K562 (cell line): ENCODE measurements around the gene B4GALT5. TPM values are rescaled to one million over a fixed set of nuclear protein-coding genes. Genes with fewer than 3 reads are reported as not detected.
A peak's percentile ranks its signal among the peaks of the same experiment; 100 is the strongest.

Experiments used
- ARNT ChIP-seq, 2 experiments: fragments of 450-650 bp; IDR thresholded peaks; 2 replicates each; pipeline ENCODE4 v1.6.1; 2016; ENCODE audit warnings: mild to moderate bottlenecking in 1 of 2
- ETV1 ChIP-seq: fragments of 450-650 bp; conservative IDR thresholded peaks from 2 replicates; pipeline ENCODE4 v1.6.1; 2016; ENCODE audit warnings: missing genetic modification characterization, control low read depth, low read depth, missing compliant biosample characterization
- HDAC2 ChIP-seq: fragments of 450-650 bp; IDR thresholded peaks from 2 replicates; pipeline ENCODE4 v1.6.1; 2016; ENCODE audit warnings: mild to moderate bottlenecking
- HMG20A ChIP-seq: fragments of 450-650 bp; formaldehyde crosslinking; conservative IDR thresholded peaks from 2 replicates; pipeline ENCODE4 v1.4.0; 2020; ENCODE audit warnings: mild to moderate bottlenecking, mixed read lengths
- MCM7 ChIP-seq, 2 experiments: fragments of 450-650 bp; IDR thresholded peaks; 2 replicates each; pipeline ENCODE4 v1.6.1; 2016 to 2018
- NELFE ChIP-seq: IDR thresholded peaks from 2 replicates; pipeline ENCODE4 v1.6.1; 2011; ENCODE audit warnings: mild to moderate bottlenecking; ENCODE audit not compliant: insufficient read depth, insufficient read length
- NR2C1 ChIP-seq, 2 experiments: fragments of 450-650 bp; IDR thresholded peaks; 2 replicates each; pipeline ENCODE4 v1.6.1; 2017; ENCODE audit warnings: mild to moderate bottlenecking in 2 of 2, antibody characterized with exemption in 1 of 2, inconsistent platforms in 1 of 2, missing compliant biosample characterization in 1 of 2, missing genetic modification characterization in 1 of 2
- PCBP1 ChIP-seq: fragments of 200-400 bp; formaldehyde crosslinking; IDR thresholded peaks from 2 replicates; pipeline ENCODE4 v1.6.1; 2018; ENCODE audit warnings: mild to moderate bottlenecking, low read depth, low read length; ENCODE audit not compliant: poor library complexity, severe bottlenecking
- PCBP2 ChIP-seq: fragments of 200-400 bp; formaldehyde crosslinking; IDR thresholded peaks from 2 replicates; pipeline ENCODE4 v1.6.1; 2018; ENCODE audit warnings: low read length, low read depth, mild to moderate bottlenecking, moderate library complexity; ENCODE audit not compliant: poor library complexity, severe bottlenecking
- ZNF133 ChIP-seq: fragments of 250-450 bp; sonication (Bioruptor Pico); IDR thresholded peaks from 2 replicates; pipeline ENCODE4 v1.4.0; 2020; ENCODE audit warnings: mild to moderate bottlenecking
- ZNF134 ChIP-seq: fragments of 250-450 bp; sonication (Bioruptor Pico); conservative IDR thresholded peaks from 2 replicates; pipeline ENCODE4 v1.4.0; 2020
- ZNF57 ChIP-seq: fragments of 450-650 bp; formaldehyde crosslinking; IDR thresholded peaks from 2 replicates; pipeline ENCODE4 v1.4.0; 2020; ENCODE audit warnings: mild to moderate bottlenecking, moderate library complexity
- ZNF584 ChIP-seq: fragments of 200-800 bp; sonication (Bioruptor generic); IDR thresholded peaks from 2 replicates; pipeline ENCODE4 v1.6.1; 2016; ENCODE audit warnings: low read depth, mild to moderate bottlenecking, missing genetic modification characterization, missing compliant biosample characterization
- ZNF699 ChIP-seq: fragments of 250-450 bp; sonication (Bioruptor Pico); IDR thresholded peaks from 2 replicates; pipeline ENCODE4 v1.8.0; 2021; ENCODE audit warnings: mild to moderate bottlenecking, moderate library complexity; ENCODE audit not compliant: insufficient replicate concordance
- ZNF77 ChIP-seq: fragments of 250-450 bp; sonication (Bioruptor Pico); IDR thresholded peaks from 2 replicates; pipeline ENCODE4 v1.5.0; 2020
- polyA plus RNA-seq, 8 experiments: library from polyadenylated mRNA; depleted of rRNA in 4 of 8; stranded (reverse) in 5 of 8; unstranded in 3 of 8; fragments of >200 nt; fragmentation: Nextera tagmentation in 2 of 8; fragmentation: Illumina TruSeq in 1 of 8; extraction: Ambion mirVana in 2 of 8; extraction: Trizol in 1 of 8; gene quantifications; 2 replicates each; pipeline versions ENCODE4 v1.2.1 to v1.2.3, GENCODE V29; 2011 to 2014; ENCODE audit warnings: inconsistent platforms in 1 of 8, missing spikeins in 1 of 8
- total RNA-seq, 7 experiments: library from RNA; depleted of rRNA in 6 of 7; stranded (reverse); fragments of >200 nt in 6 of 7; fragmentation: Illumina TruSeq in 2 of 7; extraction: Trizol in 2 of 7; gene quantifications; 2 replicates each; pipeline versions ENCODE4 v1.2.1 to v1.2.3, GENCODE V29; 2011 to 2021; ENCODE audit warnings: low replicate concordance in 1 of 7
- TF ChIP-seq, protein P1 (sequence below): fragments of 250-450 bp; sonication (Bioruptor Pico); IDR thresholded peaks from 2 replicates; pipeline ENCODE4 v1.9.0; 2021; ENCODE audit warnings: mild to moderate bottlenecking
- TF ChIP-seq, protein P2 (sequence below): fragments of 250-450 bp; sonication (Bioruptor Pico); IDR thresholded peaks from 2 replicates; pipeline ENCODE4 v1.5.0; 2022; ENCODE audit warnings: mild to moderate bottlenecking
- TF ChIP-seq, protein P3 (sequence below): sonication (generic); formaldehyde crosslinking; IDR thresholded peaks from 2 replicates; pipeline ENCODE4 v1.8.0; 2022; ENCODE audit warnings: missing genetic modification reagents, mild to moderate bottlenecking, moderate library complexity, borderline replicate concordance
- TF ChIP-seq, protein P4 (sequence below), 2 experiments: fragments of 450-650 bp; conservative IDR thresholded peaks; 2 replicates each; pipeline ENCODE4 v1.6.1; 2017; ENCODE audit warnings: mild to moderate bottlenecking in 2 of 2, moderate library complexity in 2 of 2
- TF ChIP-seq, protein P5 (sequence below), 2 experiments: fragments of 450-650 bp; IDR thresholded peaks; 2 replicates each; pipeline ENCODE4 v1.6.1; 2016

The B4GALT5 gene
- total and polyA plus RNA-seq, 9 of the 15 experiments (the other 6 are each of a cell fraction or from before 2014, with no cell fraction given), result 8.5 to 32.6 (median 23.4) TPM

DNA sequence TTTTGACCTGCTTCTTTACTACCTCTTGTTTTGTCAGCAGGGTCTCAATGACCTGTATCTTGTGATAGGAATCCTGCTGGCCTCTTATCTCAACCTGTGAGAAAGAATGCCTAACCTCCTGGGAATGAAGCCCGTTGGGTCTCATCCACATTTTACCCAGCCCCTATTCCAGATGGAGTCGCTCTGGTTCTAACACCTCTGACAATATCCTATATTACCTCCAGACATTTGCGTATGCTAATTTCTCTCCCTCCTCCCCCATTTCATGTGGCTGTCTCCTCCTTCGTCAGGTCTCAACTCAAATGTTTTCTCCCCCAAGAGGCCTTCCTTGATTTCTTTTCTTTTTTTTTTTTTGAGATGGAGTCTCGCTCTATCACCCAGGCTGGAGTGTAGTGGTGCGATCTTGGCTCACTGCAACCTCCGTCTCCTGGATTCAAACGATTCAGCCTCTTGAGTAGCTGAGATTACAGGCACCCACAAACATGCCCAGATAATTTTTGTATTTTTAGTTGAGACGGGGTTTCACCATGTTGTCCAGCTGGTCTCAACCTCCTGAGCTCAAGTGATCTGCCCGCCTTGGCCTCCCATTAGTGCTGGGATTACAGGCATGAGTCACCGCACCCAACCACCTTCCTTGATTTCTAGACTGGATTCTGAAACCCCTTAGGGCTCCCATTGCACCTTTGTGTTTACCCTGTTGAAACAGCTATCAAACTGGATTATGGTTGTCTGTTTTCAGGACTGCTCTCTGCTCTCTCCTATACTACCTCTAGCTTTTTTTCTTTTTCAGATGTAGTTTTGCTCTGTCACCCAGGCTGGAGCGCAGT, 49.5 kb upstream of the B4GALT5 start (continued):
- no peak for TF ChIP-seq HDAC2
- TF ChIP-seq HMG20A (CRISPR knock-in tag), result no peak
- TF ChIP-seq PCBP1, result no peak
- TF ChIP-seq PCBP2, result no peak
- TF ChIP-seq MCM7 (IDR thresholded peaks at IDR 0.05), result no peak
- TF ChIP-seq, protein P1, sequence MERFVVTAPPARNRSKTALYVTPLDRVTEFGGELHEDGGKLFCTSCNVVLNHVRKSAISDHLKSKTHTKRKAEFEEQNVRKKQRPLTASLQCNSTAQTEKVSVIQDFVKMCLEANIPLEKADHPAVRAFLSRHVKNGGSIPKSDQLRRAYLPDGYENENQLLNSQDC (CRISPR knock-in tag), result no peak
- TF ChIP-seq, protein P2, sequence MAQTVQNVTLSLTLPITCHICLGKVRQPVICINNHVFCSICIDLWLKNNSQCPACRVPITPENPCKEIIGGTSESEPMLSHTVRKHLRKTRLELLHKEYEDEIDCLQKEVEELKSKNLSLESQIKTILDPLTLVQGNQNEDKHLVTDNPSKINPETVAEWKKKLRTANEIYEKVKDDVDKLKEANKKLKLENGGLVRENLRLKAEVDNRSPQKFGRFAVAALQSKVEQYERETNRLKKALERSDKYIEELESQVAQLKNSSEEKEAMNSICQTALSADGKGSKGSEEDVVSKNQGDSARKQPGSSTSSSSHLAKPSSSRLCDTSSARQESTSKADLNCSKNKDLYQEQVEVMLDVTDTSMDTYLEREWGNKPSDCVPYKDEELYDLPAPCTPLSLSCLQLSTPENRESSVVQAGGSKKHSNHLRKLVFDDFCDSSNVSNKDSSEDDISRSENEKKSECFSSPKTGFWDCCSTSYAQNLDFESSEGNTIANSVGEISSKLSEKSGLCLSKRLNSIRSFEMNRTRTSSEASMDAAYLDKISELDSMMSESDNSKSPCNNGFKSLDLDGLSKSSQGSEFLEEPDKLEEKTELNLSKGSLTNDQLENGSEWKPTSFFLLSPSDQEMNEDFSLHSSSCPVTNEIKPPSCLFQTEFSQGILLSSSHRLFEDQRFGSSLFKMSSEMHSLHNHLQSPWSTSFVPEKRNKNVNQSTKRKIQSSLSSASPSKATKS (CRISPR knock-in tag), result no peak
- TF ChIP-seq ZNF699 (CRISPR knock-in tag), result no peak
- TF ChIP-seq NR2C1 (IDR thresholded peaks at IDR 0.05), result no peak; the same call in 1 of the 2 replicates
- TF ChIP-seq NR2C1 (tag; IDR thresholded peaks at IDR 0.05), result peak; percentile 91
- TF ChIP-seq ZNF57 (CRISPR knock-in tag), result no peak
- peak; percentile 53; the same call in 1 of the 2 replicates for TF ChIP-seq ETV1 (tag)
- TF ChIP-seq, protein P3, sequence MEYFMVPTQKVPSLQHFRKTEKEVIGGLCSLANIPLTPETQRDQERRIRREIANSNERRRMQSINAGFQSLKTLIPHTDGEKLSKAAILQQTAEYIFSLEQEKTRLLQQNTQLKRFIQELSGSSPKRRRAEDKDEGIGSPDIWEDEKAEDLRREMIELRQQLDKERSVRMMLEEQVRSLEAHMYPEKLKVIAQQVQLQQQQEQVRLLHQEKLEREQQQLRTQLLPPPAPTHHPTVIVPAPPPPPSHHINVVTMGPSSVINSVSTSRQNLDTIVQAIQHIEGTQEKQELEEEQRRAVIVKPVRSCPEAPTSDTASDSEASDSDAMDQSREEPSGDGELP, result peak; percentile 21; the same call in 1 of the 2 replicates
- no peak for TF ChIP-seq ZNF77 (CRISPR knock-in tag)
- TF ChIP-seq ZNF134 (CRISPR knock-in tag), result peak; percentile 65; the same call in 1 of the 2 replicates
- TF ChIP-seq, protein P4, sequence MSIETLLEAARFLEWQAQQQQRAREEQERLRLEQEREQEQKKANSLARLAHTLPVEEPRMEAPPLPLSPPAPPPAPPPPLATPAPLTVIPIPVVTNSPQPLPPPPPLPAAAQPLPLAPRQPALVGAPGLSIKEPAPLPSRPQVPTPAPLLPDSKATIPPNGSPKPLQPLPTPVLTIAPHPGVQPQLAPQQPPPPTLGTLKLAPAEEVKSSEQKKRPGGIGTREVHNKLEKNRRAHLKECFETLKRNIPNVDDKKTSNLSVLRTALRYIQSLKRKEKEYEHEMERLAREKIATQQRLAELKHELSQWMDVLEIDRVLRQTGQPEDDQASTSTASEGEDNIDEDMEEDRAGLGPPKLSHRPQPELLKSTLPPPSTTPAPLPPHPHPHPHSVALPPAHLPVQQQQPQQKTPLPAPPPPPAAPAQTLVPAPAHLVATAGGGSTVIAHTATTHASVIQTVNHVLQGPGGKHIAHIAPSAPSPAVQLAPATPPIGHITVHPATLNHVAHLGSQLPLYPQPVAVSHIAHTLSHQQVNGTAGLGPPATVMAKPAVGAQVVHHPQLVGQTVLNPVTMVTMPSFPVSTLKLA (conservative IDR thresholded peaks at IDR 0.05), result no peak
- peak in 1 of 2 experiments; percentile 25; a peak in 2 of 4 replicates for TF ChIP-seq ARNT (IDR thresholded peaks at IDR 0.05)
- peak; percentile 79; the same call in 1 of the 2 replicates for TF ChIP-seq ZNF584 (CRISPR knock-in tag)
- TF ChIP-seq, protein P5, sequence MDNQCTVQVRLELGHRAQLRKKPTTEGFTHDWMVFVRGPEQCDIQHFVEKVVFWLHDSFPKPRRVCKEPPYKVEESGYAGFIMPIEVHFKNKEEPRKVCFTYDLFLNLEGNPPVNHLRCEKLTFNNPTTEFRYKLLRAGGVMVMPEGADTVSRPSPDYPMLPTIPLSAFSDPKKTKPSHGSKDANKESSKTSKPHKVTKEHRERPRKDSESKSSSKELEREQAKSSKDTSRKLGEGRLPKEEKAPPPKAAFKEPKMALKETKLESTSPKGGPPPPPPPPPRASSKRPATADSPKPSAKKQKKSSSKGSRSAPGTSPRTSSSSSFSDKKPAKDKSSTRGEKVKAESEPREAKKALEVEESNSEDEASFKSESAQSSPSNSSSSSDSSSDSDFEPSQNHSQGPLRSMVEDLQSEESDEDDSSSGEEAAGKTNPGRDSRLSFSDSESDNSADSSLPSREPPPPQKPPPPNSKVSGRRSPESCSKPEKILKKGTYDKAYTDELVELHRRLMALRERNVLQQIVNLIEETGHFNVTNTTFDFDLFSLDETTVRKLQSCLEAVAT (IDR thresholded peaks at IDR 0.05), result no peak
- no peak for TF ChIP-seq NELFE
- no peak; the same call in 1 of the 2 replicates for TF ChIP-seq ZNF133 (CRISPR knock-in tag)
